ENCODE results near the gene ARL14EPL. TPM values are rescaled to one million over a fixed set of nuclear protein-coding genes. Genes with fewer than 3 reads are reported as not detected.

The ARL14EPL gene
- total RNA-seq, 1 donor from 2014 or later, result 0.25 TPM

GRCh38 chr5:116071211-116071610, 38.9 kb downstream of the ARL14EPL start:
- Mint-ChIP-seq H3K36me3 (no peaks in the 10 kb centered on the region), H3K9me3 (no peaks in the 10 kb centered on the region), H3K27ac (no peak overlapping the region), H3K27me3 (ENCODE audit: low read depth) (peaks cover 15% of the 10 kb centered on the region), H3K4me1 (peaks cover 8% of the 10 kb centered on the region), H3K4me3 (no peak overlapping the region)
- DNase-seq (ENCODE audit: low spot score in 2 of 2, unreplicated experiment in 2 of 2), result no peak
- TF ChIP-seq CTCF (IDR thresholded peaks at IDR 0.05; ENCODE audit: unreplicated experiment), result no peak

GRCh38 chr5:116075191-116075831, 43.0 kb downstream of the ARL14EPL start:
- H3K4me1 Mint-ChIP-seq, result peaks cover 12% of the 10 kb centered on the region
- no peaks in the 10 kb centered on the region for H3K36me3 Mint-ChIP-seq
- no peak for TF ChIP-seq CTCF (IDR thresholded peaks at IDR 0.05; ENCODE audit: unreplicated experiment)
- no peak overlapping the region for H3K27ac Mint-ChIP-seq
- peaks cover 10% of the 10 kb centered on the region for H3K27me3 Mint-ChIP-seq (ENCODE audit: low read depth)
- DNase-seq (ENCODE audit: low spot score in 2 of 2, unreplicated experiment in 2 of 2), result no peak
- no peaks in the 10 kb centered on the region for H3K9me3 Mint-ChIP-seq
- no peak overlapping the region for H3K4me3 Mint-ChIP-seq

- Mint-ChIP-seq H3K27me3 (ENCODE audit: low read depth) (peaks cover 2% of the 10 kb centered on the region), H3K4me1 (peaks cover 12% of the 10 kb centered on the region), H3K36me3 (peaks cover 5% of the 10 kb centered on the region), H3K4me3 (no peak overlapping the region), H3K9me3 (no peaks in the 10 kb centered on the region), H3K27ac (no peak overlapping the region)
- TF ChIP-seq CTCF (IDR thresholded peaks at IDR 0.05; ENCODE audit: unreplicated experiment), result no peak
- DNase-seq (ENCODE audit: low spot score in 2 of 2, unreplicated experiment in 2 of 2), result no peak
Observed at GRCh38 chr5:116076496-116076895, 44.2 kb downstream of the ARL14EPL start.

- Mint-ChIP-seq H3K27me3 (ENCODE audit: low read depth) (no peaks in the 10 kb centered on the region), H3K36me3 (peaks cover 19% of the 10 kb centered on the region), H3K4me1 (peaks cover 15% of the 10 kb centered on the region), H3K4me3 (no peak overlapping the region), H3K9me3 (peaks cover 9% of the 10 kb centered on the region), H3K27ac (no peak overlapping the region)
- DNase-seq (ENCODE audit: low spot score in 2 of 2, unreplicated experiment in 2 of 2), result no peak
- no peak for TF ChIP-seq CTCF (IDR thresholded peaks at IDR 0.05; ENCODE audit: unreplicated experiment)
Observed at GRCh38 chr5:116078199-116078598, 45.9 kb downstream of the ARL14EPL start.

- peaks cover 9% of the 10 kb centered on the region for H3K9me3 Mint-ChIP-seq
- peak overlapping the region; percentile 87 for H3K4me3 Mint-ChIP-seq
- peak overlapping the region; percentile 4 for H3K27ac Mint-ChIP-seq
- H3K27me3 Mint-ChIP-seq (ENCODE audit: low read depth), result no peaks in the 10 kb centered on the region
- DNase-seq (ENCODE audit: low spot score in 2 of 2, unreplicated experiment in 2 of 2), result no peak
- no peak for TF ChIP-seq CTCF (IDR thresholded peaks at IDR 0.05; ENCODE audit: unreplicated experiment)
- peaks cover 20% of the 10 kb centered on the region for H3K36me3 Mint-ChIP-seq
- H3K4me1 Mint-ChIP-seq, result peaks cover 23% of the 10 kb centered on the region
Observed at GRCh38 chr5:116084287-116084691, 52.0 kb downstream of the ARL14EPL start.

Data from mesothelial cell of epicardium (in vitro differentiated cells).